Tibial artery (tissue), 4 donors: ENCODE results near the gene GSK3A.

ENCODE experiments used
- DNase-seq, 2 donors: peaks; one replicate each; pipeline ENCODE4 v3.0.0-alpha.2; 2019
- H3K27ac ChIP-seq, 2 donors: fragments of 200-600 bp; sonication (generic) in 1 of 2; 1 replicate in 1 of 2; 2 replicates in 1 of 2; pipeline ENCODE4 v1.5.1; 2018 to 2019; ENCODE audit warnings: mild to moderate bottlenecking in 1 of 2
- H3K27me3 ChIP-seq, 2 donors: fragments of 200-600 bp; sonication (generic) in 1 of 2; one replicate each; pipeline versions ENCODE4 v1.5.1 to v1.6.0; 2016 to 2019
- H3K36me3 ChIP-seq, 3 donors: fragments of 200-600 bp; sonication (generic) in 2 of 3; one replicate each; pipeline ENCODE4 v1.5.1; 2016 to 2019; ENCODE audit warnings: mild to moderate bottlenecking in 2 of 3
- H3K4me1 ChIP-seq, 4 donors: fragments of 200-600 bp; sonication (generic) in 2 of 4; 1 replicate in 3 of 4; 2 replicates in 1 of 4; pipeline ENCODE4 v1.5.1; 2016 to 2019
- H3K4me3 ChIP-seq, 2 donors: fragments of 200-600 bp; sonication (generic) in 1 of 2; 1 replicate in 1 of 2; 2 replicates in 1 of 2; pipeline ENCODE4 v1.5.1; 2018 to 2019; ENCODE audit warnings: mild to moderate bottlenecking in 2 of 2
- H3K9me3 ChIP-seq, 3 donors: fragments of 200-600 bp; sonication (generic) in 1 of 3; one replicate each; pipeline ENCODE4 v1.5.1; 2016 to 2019
- intact Hi-C: fragments of 100-400 bp; cut with DNase I; formaldehyde crosslinking; loops from one replicate; pipeline ENCODE4 v1.15.0; 2023; ENCODE audit warnings: low total_unique reads
- TF ChIP-seq, protein P1 (sequence below), 2 experiments: fragments of 200-600 bp in 1 of 2; fragments of 450-650 bp in 1 of 2; IDR thresholded peaks; one replicate each; pipeline ENCODE4 v1.5.1; 2017 to 2019; ENCODE audit warnings: antibody characterized with exemption in 2 of 2, mild to moderate bottlenecking in 1 of 2, moderate library complexity in 1 of 2

GSK3A gene

DNA sequence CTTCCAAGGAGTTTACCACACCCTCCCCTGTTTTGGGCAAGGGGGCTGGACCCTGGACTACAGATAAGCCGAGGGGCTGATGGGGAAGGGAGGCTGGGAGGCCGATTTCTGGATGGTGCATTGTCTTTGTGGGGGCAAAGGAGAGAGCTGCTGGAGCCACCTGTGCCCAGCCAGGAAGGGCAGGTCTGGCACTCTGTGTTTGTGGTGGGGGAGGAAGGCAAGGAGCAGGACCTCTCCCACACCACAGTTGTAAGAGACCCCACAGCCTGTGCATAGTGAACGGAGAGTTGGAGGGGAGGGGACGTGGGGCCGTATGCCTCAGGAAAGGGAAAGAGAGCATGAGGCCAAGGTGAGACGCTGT, 43.6 kb upstream of the GSK3A start:
- Histone ChIP-seq H3K36me3 (peaks cover 31 to 46% (median 43%) of the 10 kb centered on the region in 3 donors), H3K4me1 (peaks cover 0 to 51% (median 51%) of the 10 kb centered on the region in 4 donors), H3K9me3 (no peaks in the 10 kb centered on the region), H3K27ac (peak overlapping the region; percentile 86 to 93), H3K4me3 (peak overlapping the region; percentile 8 to 75), H3K27me3 (no peaks in the 10 kb centered on the region)
- intact Hi-C loops, result no loop called here
- TF ChIP-seq, protein P1, sequence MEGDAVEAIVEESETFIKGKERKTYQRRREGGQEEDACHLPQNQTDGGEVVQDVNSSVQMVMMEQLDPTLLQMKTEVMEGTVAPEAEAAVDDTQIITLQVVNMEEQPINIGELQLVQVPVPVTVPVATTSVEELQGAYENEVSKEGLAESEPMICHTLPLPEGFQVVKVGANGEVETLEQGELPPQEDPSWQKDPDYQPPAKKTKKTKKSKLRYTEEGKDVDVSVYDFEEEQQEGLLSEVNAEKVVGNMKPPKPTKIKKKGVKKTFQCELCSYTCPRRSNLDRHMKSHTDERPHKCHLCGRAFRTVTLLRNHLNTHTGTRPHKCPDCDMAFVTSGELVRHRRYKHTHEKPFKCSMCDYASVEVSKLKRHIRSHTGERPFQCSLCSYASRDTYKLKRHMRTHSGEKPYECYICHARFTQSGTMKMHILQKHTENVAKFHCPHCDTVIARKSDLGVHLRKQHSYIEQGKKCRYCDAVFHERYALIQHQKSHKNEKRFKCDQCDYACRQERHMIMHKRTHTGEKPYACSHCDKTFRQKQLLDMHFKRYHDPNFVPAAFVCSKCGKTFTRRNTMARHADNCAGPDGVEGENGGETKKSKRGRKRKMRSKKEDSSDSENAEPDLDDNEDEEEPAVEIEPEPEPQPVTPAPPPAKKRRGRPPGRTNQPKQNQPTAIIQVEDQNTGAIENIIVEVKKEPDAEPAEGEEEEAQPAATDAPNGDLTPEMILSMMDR (IDR thresholded peaks at IDR 0.05), result no peak
- no peak for DNase-seq

GRCh38 chr19:42285541-42285941, 43.1 kb upstream of the GSK3A start:
- H3K4me1 ChIP-seq, result peaks cover 0 to 55% (median 52%) of the 10 kb centered on the region in 4 donors
- DNase-seq, result peak in 1 of 2 donors; percentile 67
- TF ChIP-seq, protein P1 (IDR thresholded peaks at IDR 0.05), result no peak
- H3K27ac ChIP-seq, result peak overlapping the region; percentile 86 to 93
- no peaks in the 10 kb centered on the region for H3K27me3 ChIP-seq
- no peaks in the 10 kb centered on the region for H3K9me3 ChIP-seq
- intact Hi-C loops, result no loop called here
- peak overlapping the region; percentile 70 to 75 for H3K4me3 ChIP-seq
- peaks cover 28 to 42% (median 39%) of the 10 kb centered on the region in 3 donors for H3K36me3 ChIP-seq

GRCh38 chr19:42284591-42285341, 42.4 kb upstream of the GSK3A start:
- peaks cover 0 to 58% (median 52%) of the 10 kb centered on the region in 4 donors for H3K4me1 ChIP-seq

GRCh38 chr19:42284066-42284501, 41.7 kb upstream of the GSK3A start:
- peak overlapping the region; percentile 93 to 97 for H3K27ac ChIP-seq
- peaks cover 0 to 65% (median 59%) of the 10 kb centered on the region in 4 donors for H3K4me1 ChIP-seq

More at GRCh38 chr19:42284591-42285341, 42.4 kb upstream of the GSK3A start:
- TF ChIP-seq, protein P1 (IDR thresholded peaks at IDR 0.05), result no peak
- peak in 1 of 2 donors; percentile 74 for DNase-seq
- Histone ChIP-seq H3K27ac (peak overlapping the region; percentile 86 to 93), H3K36me3 (peaks cover 20 to 34% (median 31%) of the 10 kb centered on the region in 3 donors), H3K4me3 (peak overlapping the region; percentile 70 to 75), H3K27me3 (no peaks in the 10 kb centered on the region), H3K9me3 (no peaks in the 10 kb centered on the region)
- intact Hi-C loops, result no loop called here

DNA sequence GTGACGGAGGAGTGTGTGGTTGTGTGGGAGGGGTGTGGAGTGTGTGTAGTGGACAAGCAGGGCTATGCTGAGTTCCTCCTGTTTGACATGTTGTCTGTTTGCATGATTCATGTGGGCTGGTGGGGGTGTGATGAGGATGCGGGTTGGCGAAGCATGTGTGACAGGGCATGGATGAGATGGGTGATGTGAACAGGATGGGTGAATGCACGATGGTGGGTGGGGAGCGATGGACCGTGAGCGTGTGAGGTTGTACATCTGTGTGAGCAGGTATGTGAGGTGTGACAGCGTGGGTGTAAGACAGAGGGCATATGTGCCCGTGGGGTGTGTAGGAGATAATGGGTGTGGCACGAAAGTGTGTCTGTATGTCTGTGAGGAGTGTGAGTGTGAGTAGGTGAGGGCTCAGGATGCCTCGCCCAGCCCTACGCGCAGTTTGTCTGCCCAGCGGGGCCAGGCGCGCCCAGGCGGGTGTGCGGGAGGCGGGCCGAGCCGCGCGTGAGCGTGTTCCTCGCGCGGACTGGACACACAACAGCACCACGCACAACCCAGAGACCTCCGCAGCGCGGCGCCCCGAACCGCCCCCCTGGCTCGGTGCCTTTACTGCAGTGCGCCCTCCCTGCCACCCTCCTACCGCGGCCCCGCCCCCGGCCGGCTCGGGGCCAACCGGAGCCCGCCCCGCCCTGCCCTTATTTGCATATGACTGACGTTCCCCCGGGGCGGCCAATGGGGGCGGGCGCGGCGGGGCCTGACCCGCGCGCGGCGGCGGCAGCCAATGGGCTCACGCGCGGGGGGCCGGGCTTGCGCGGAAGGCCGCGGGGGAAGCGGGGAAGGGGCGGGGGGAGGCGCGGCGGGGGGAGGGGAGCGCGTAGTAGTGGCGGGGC, 41.0 kb upstream of the GSK3A start:
- Histone ChIP-seq H3K36me3 (peaks cover 7 to 21% (median 18%) of the 10 kb centered on the region in 3 donors), H3K4me1 (peaks cover 0 to 71% (median 66%) of the 10 kb centered on the region in 4 donors), H3K9me3 (no peaks in the 10 kb centered on the region), H3K4me3 (peak overlapping the region; percentile 70 to 75), H3K27me3 (no peaks in the 10 kb centered on the region), H3K27ac (peak overlapping the region; percentile 93 to 97)
- intact Hi-C loops, result no loop called here
- DNase-seq, result peak; percentile 96 to 99
- TF ChIP-seq, protein P1 (IDR thresholded peaks at IDR 0.05), result no peak

More at GRCh38 chr19:42284066-42284501, 41.7 kb upstream of the GSK3A start:
- H3K9me3 ChIP-seq, result no peaks in the 10 kb centered on the region
- peak in 1 of 2 donors; percentile 93 for DNase-seq
- peaks cover 13 to 28% (median 25%) of the 10 kb centered on the region in 3 donors for H3K36me3 ChIP-seq
- H3K4me3 ChIP-seq, result peak overlapping the region; percentile 70 to 75
- TF ChIP-seq, protein P1 (IDR thresholded peaks at IDR 0.05), result no peak
- intact Hi-C loops, result no loop called here
- H3K27me3 ChIP-seq, result no peaks in the 10 kb centered on the region
